GM13976 (cell line): Measurements from ENCODE around the gene KIAA1328.

ENCODE experiments used
- DNase-seq: peaks from one replicate; pipeline ENCODE4 v3.0.0; 2012; ENCODE audit warnings: low spot score
- in situ Hi-C: fragments of 300-500 bp; cut with MboI; formaldehyde crosslinking; loops from one replicate; pipeline ENCODE4 v1.12.0; 2022; ENCODE audit warnings: low sequenced_read_pairs, mixed read lengths, inconsistent platforms; ENCODE audit not compliant: unreplicated experiment
- TF ChIP-seq, protein P1 (sequence below): IDR thresholded peaks from 2 replicates; pipeline ENCODE4 v1.5.1; 2012; ENCODE audit warnings: borderline replicate concordance, mild to moderate bottlenecking; ENCODE audit not compliant: insufficient read depth; ENCODE audit errors: extremely low read depth, missing control alignments, control extremely low read depth

The KIAA1328 gene

DNA sequence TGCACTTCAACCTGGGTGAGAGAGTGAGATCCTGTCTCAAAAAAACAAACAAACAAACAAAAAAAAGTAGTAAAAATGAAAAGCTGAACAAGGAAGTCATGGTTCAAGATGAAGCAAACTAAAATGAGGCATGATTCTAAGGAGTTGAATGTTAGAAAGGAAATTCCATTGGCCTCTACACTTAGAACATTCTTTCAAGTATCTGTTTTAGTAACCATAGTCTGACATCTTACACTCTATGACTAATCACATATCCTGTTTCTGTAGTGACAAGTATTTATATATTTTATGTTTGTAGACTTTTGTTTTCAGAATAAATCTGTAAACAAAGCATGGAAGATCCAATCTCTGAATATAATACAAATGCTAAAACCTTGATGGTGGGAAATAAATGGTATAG, 164.1 kb downstream of the KIAA1328 start:
- no peak for DNase-seq
- in situ Hi-C loops, result no loop called here
- TF ChIP-seq, protein P1, sequence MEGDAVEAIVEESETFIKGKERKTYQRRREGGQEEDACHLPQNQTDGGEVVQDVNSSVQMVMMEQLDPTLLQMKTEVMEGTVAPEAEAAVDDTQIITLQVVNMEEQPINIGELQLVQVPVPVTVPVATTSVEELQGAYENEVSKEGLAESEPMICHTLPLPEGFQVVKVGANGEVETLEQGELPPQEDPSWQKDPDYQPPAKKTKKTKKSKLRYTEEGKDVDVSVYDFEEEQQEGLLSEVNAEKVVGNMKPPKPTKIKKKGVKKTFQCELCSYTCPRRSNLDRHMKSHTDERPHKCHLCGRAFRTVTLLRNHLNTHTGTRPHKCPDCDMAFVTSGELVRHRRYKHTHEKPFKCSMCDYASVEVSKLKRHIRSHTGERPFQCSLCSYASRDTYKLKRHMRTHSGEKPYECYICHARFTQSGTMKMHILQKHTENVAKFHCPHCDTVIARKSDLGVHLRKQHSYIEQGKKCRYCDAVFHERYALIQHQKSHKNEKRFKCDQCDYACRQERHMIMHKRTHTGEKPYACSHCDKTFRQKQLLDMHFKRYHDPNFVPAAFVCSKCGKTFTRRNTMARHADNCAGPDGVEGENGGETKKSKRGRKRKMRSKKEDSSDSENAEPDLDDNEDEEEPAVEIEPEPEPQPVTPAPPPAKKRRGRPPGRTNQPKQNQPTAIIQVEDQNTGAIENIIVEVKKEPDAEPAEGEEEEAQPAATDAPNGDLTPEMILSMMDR, result no peak

DNA sequence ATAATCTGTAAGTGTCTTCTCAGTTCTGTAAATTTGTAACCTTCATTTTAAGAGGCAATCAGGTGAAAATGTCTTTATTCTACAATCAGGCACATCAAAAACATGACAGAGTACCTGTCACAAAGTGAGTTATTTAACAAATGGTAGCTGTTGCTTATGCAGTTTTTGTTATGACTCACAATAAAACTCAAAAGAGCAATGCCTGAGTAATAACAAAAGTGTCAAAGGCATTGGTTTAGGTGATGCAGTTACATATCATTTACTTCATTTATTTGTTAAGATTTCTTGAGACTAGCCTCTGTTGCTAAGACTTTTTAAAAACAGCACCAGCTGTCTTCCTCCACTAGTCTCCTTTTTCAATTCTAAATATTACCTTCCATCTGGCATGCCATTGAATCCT, 177.8 kb downstream of the KIAA1328 start:
- peak; percentile 7 for DNase-seq
- TF ChIP-seq, protein P1, result no peak
- in situ Hi-C loops, result no loop called here

DNA sequence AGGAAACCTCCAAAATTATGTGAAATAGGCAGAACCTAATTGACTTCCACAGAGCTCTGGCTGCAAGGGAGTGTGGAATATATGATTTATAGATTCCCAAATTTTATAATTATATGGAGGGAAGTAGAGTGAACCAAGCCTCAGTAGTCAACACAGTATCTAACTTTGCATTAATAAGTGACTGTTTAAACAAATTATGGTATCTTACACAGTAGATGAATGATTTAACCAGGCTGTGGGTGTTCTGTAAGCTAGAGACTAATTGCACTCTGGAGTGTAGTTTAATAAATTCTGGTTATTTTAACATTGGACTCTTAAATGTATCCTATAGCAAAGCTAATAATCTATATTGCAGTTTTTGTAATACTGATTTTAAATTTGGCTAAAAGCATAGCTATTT, 183.5 kb downstream of the KIAA1328 start:
- TF ChIP-seq, protein P1, result no peak
- DNase-seq, result no peak
- in situ Hi-C loops, result no loop called here

DNA sequence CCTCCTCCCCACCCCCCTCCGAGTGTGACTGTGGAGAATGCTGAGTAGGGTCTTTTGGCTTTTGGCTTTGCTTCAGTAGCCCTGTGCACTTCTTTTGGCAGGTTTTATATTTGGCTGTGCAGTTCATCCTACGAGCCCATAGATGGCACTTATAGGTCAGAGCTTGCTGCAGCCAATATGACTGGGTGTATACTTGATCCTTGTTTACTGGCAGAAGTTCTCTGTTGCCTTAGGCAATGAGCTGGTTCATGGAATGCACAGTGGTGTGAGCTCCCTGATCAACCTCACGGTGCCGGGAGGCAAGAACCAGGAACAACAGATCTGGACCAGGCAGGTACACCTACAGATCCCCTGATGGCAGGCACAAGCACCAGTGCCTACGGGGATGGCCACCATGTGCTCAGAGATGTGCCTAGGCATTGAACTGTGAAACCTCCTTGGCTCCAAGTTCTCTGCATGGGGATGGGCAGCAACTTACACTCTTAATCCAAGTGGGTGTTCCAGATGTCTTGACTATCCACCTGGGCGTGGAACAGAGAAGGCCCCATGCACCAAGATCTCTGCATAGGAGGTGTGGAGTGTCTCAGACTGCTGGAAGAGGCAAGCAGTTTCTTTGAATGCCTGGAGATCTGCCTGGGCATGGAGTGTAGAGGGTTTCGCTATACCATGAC, 190.4 kb downstream of the KIAA1328 start:
- DNase-seq, result no peak
- TF ChIP-seq, protein P1, result no peak
- in situ Hi-C loops, result no loop called here

DNA sequence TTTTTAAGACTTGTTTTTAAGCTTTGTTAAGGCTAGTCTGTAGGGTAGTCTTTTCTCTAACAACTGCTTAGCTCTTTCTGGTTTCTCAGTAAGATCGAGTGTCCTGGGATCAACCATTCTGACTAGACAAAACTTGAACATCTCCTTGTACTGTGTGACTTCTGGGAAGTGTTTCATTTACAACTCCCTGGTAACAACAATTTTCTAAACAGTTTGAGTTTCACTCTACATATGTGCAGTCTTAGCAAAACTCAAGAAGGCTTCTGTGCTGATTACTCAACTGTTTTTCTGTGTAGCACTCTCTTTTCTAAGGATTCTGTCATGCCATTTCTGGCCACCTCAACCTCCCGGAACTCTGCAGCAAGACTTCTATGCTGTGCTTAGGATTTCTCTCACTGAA, 204.5 kb downstream of the KIAA1328 start:
- in situ Hi-C loops, result no loop called here
- TF ChIP-seq, protein P1, result no peak

DNA sequence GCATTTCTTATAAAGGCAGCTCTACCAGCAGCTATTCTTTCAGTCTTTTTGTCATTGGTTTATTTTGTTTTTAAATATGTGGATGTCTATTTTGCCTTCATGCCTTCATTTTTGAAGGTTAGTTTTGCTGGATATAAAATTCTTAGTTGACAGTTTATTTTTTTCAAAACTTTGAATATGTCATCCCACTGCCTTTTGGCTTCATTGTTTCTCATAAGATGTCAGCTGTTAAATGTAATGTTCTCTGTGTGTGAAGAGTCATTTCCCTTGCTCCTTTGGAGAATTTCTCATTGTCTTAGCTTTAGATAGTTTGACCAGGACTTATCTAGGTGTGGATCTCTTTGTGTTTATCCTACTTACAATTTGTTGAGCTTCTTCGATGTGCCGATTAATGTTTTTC, 213.5 kb downstream of the KIAA1328 start:
- in situ Hi-C loops, result no loop called here
- TF ChIP-seq, protein P1, result no peak

More for the DNA sequence above, 204.5 kb downstream of the KIAA1328 start:
- DNase-seq, result no peak

More for the DNA sequence above, 213.5 kb downstream of the KIAA1328 start:
- DNase-seq, result no peak
